IMR-90 (cell line): ENCODE measurements around the gene CREB3L1. TPM values are rescaled to one million over a fixed set of nuclear protein-coding genes. Genes with fewer than 3 reads are reported as not detected.
A peak's percentile ranks its signal among the peaks of the same experiment; 100 is the strongest.

Source experiments
- ATAC-seq: fragments of 200-7000 bp; cut with Tn5 transposase; 2 replicates; pipeline ENCODE4 v1.9.1; 2020; ENCODE audit warnings: low read depth, mild to moderate bottlenecking, moderate library complexity
- BruUV-seq: library from RNA; stranded (reverse); fragments of 400-500 nt; replicated peaks from 2 replicates; lab custom pipeline; 2021; lab: Mats Ljungman, UMichigan
- CTCF ChIA-PET: fragments of 300-600 bp; formaldehyde crosslinking; extraction: SDS; loops from one replicate; lab custom pipeline; 2021; ENCODE audit warnings: antibody characterized with exemption; lab: Yijun Ruan, JAX
- POLR2A ChIA-PET: fragments of 300-600 bp; sonication (Branson Sonifier 250); formaldehyde crosslinking; loops from one replicate; lab custom pipeline; 2022; ENCODE audit warnings: antibody characterized with exemption; ENCODE audit not compliant: unreplicated experiment; lab: Charles Lee
- DNase-seq: peaks from one replicate; pipeline ENCODE4 v3.0.0; 2013
- H2AFZ ChIP-seq: replicated peaks from 2 replicates; pipeline ENCODE3; 2013; ENCODE audit warnings: low read length, mild to moderate bottlenecking; ENCODE audit not compliant: poor library complexity
- H2AK5ac ChIP-seq: 2 replicates; pipeline ENCODE4 v1.6.1; 2013; ENCODE audit warnings: low read depth, low read length, inconsistent platforms
- H2AK9ac ChIP-seq: replicated peaks from 2 replicates; pipeline ENCODE3; 2013; ENCODE audit warnings: mild to moderate bottlenecking, low read depth, low read length, moderate library complexity; ENCODE audit not compliant: poor library complexity
- H2BK120ac ChIP-seq: 2 replicates; pipeline ENCODE4 v1.6.1; 2013; ENCODE audit warnings: low read depth, low read length, inconsistent platforms
- H2BK15ac ChIP-seq: 3 replicates; pipeline ENCODE4 v1.6.1; 2013; ENCODE audit warnings: low read depth, low read length, inconsistent platforms
- H2BK20ac ChIP-seq: 2 replicates; pipeline ENCODE4 v1.6.1; 2013; ENCODE audit warnings: low read depth, mild to moderate bottlenecking, inconsistent platforms, low read length, moderate library complexity
- H2BK5ac ChIP-seq: 2 replicates; pipeline ENCODE4 v1.6.1; 2013; ENCODE audit warnings: mild to moderate bottlenecking, low read depth, low read length, inconsistent platforms; ENCODE audit not compliant: poor library complexity, severe bottlenecking
- H3K14ac ChIP-seq: replicated peaks from 2 replicates; pipeline ENCODE4 v1.6.1; 2013; ENCODE audit warnings: low read depth, low read length, inconsistent platforms
- H3K18ac ChIP-seq: 2 replicates; pipeline ENCODE4 v1.6.1; 2013; ENCODE audit warnings: low read depth, low read length, control low read depth
- H3K23ac ChIP-seq: 2 replicates; pipeline ENCODE4 v1.6.1; 2013; ENCODE audit warnings: low read depth, low read length, inconsistent platforms
- H3K27ac ChIP-seq: 2 replicates; pipeline ENCODE4 v1.5.1; 2013; ENCODE audit warnings: mild to moderate bottlenecking, control low read depth, low read length; ENCODE audit not compliant: insufficient read depth
- H3K27me3 ChIP-seq: 2 replicates; pipeline ENCODE4 v1.6.1; 2013; ENCODE audit warnings: low read length; ENCODE audit not compliant: control insufficient read depth, insufficient read depth
- H3K36me3 ChIP-seq: 2 replicates; pipeline ENCODE4 v1.6.1; 2013; ENCODE audit warnings: low read length, mixed read lengths; ENCODE audit not compliant: control insufficient read depth, insufficient read depth
- H3K4ac ChIP-seq: 2 replicates; pipeline ENCODE4 v1.6.1; 2013; ENCODE audit warnings: low read depth, low read length, inconsistent platforms
- H3K4me1 ChIP-seq: 2 replicates; pipeline ENCODE4 v1.6.1; 2013; ENCODE audit warnings: low read length, mixed read lengths; ENCODE audit not compliant: control insufficient read depth, insufficient read depth
- H3K4me2 ChIP-seq: 2 replicates; pipeline ENCODE4 v1.6.1; 2013; ENCODE audit warnings: low read depth, mild to moderate bottlenecking, control low read depth, low read length, moderate library complexity
- H3K4me3 ChIP-seq: 2 replicates; pipeline ENCODE4 v1.5.1; 2013; ENCODE audit warnings: low read depth, mild to moderate bottlenecking, control low read depth, low read length, moderate library complexity; ENCODE audit not compliant: insufficient read depth
- H3K56ac ChIP-seq: 2 replicates; pipeline ENCODE4 v1.6.1; 2013; ENCODE audit warnings: low read length, inconsistent platforms; ENCODE audit not compliant: insufficient read depth; ENCODE audit errors: extremely low read depth
- H3K79me1 ChIP-seq, 2 experiments: 2 replicates each; pipeline ENCODE4 v1.6.1; 2013; ENCODE audit warnings: low read length in 2 of 2, inconsistent platforms in 1 of 2, low read depth in 1 of 2
- H3K9ac ChIP-seq: 2 replicates; pipeline ENCODE4 v1.6.1; 2013; ENCODE audit warnings: low read depth, low read length, control low read depth
- H3K9me1 ChIP-seq: 2 replicates; pipeline ENCODE4 v1.6.1; 2013; ENCODE audit warnings: low read length, inconsistent platforms; ENCODE audit not compliant: insufficient read depth
- H3K9me3 ChIP-seq: 2 replicates; pipeline ENCODE4 v1.6.1; 2013; ENCODE audit warnings: low read length; ENCODE audit not compliant: control insufficient read depth, insufficient read depth
- H4K20me1 ChIP-seq: 2 replicates; pipeline ENCODE4 v1.6.1; 2013; ENCODE audit warnings: low read length, inconsistent platforms; ENCODE audit not compliant: insufficient read depth
- H4K5ac ChIP-seq: 2 replicates; pipeline ENCODE4 v1.6.1; 2013; ENCODE audit warnings: mild to moderate bottlenecking, low read depth, low read length, control low read depth
- H4K8ac ChIP-seq, 2 experiments: 2 replicates each; pipeline ENCODE4 v1.6.1; 2013; ENCODE audit warnings: low read depth in 2 of 2, low read length in 2 of 2, control low read depth in 1 of 2, inconsistent platforms in 1 of 2
- H4K91ac ChIP-seq: 2 replicates; pipeline ENCODE4 v1.6.1; 2013; ENCODE audit warnings: low read depth, low read length, inconsistent platforms; ENCODE audit not compliant: insufficient read depth
- BHLHE40 ChIP-seq: fragments of 150-350 bp; IDR thresholded peaks from 2 replicates; pipeline ENCODE4 v1.6.1; 2016; ENCODE audit warnings: mild to moderate bottlenecking, low read depth, low read length
- CEBPB ChIP-seq: IDR thresholded peaks from 2 replicates; pipeline ENCODE4 v1.6.1; 2012; ENCODE audit warnings: low read depth, low read length, improper control_type of control experiment
- CHD1 ChIP-seq: IDR thresholded peaks from 2 replicates; pipeline ENCODE4 v1.6.1; 2012; ENCODE audit warnings: low read depth, low read length, improper control_type of control experiment
- CTCF ChIP-seq: conservative IDR thresholded peaks from 2 replicates; pipeline ENCODE4 v1.5.1; 2012; ENCODE audit warnings: mild to moderate bottlenecking, low read depth, low read length, improper control_type of control experiment
- ELK1 ChIP-seq: fragments of 150-350 bp; IDR thresholded peaks from 2 replicates; pipeline ENCODE4 v1.6.1; 2016; ENCODE audit warnings: low read depth, mild to moderate bottlenecking, low read length, moderate library complexity, borderline replicate concordance
- FOS ChIP-seq: fragments of 150-350 bp; IDR thresholded peaks from 2 replicates; pipeline ENCODE4 v1.6.1; 2016; ENCODE audit warnings: low read depth, low read length
- MAFK ChIP-seq: IDR thresholded peaks from 2 replicates; pipeline ENCODE4 v1.6.1; 2012; ENCODE audit warnings: low read depth, low read length, improper control_type of control experiment
- MAZ ChIP-seq: IDR thresholded peaks from 2 replicates; pipeline ENCODE4 v1.6.1; 2012; ENCODE audit warnings: low read depth, mild to moderate bottlenecking, low read length, improper control_type of control experiment, moderate library complexity, borderline replicate concordance
- MXI1 ChIP-seq: IDR thresholded peaks from 2 replicates; pipeline ENCODE4 v1.6.1; 2012; ENCODE audit warnings: low read depth, mild to moderate bottlenecking, low read length, moderate library complexity, borderline replicate concordance
- NFE2L2 ChIP-seq: fragments of 150-350 bp; IDR thresholded peaks from 2 replicates; pipeline ENCODE4 v1.6.1; 2016; ENCODE audit warnings: low read depth, mild to moderate bottlenecking, low read length
- POLR2A ChIP-seq: IDR thresholded peaks from 2 replicates; pipeline ENCODE4 v1.6.1; 2012; ENCODE audit warnings: mild to moderate bottlenecking, low read depth, low read length
- RAD21 ChIP-seq: IDR thresholded peaks from 2 replicates; pipeline ENCODE4 v1.6.1; 2012; ENCODE audit warnings: low read length, improper control_type of control experiment
- RCOR1 ChIP-seq: IDR thresholded peaks from 2 replicates; pipeline ENCODE4 v1.6.1; 2012; ENCODE audit warnings: mild to moderate bottlenecking, low read length, improper control_type of control experiment; ENCODE audit not compliant: insufficient replicate concordance
- RFX5 ChIP-seq: IDR thresholded peaks from 2 replicates; pipeline ENCODE4 v1.8.0; 2012; ENCODE audit warnings: low read depth, mild to moderate bottlenecking, low read length, moderate library complexity
- SMC3 ChIP-seq: fragments of 150-350 bp; IDR thresholded peaks from 2 replicates; pipeline ENCODE4 v1.6.1; 2016; ENCODE audit warnings: low read depth, mild to moderate bottlenecking, antibody characterized with exemption, low read length, moderate library complexity
- USF2 ChIP-seq: fragments of 150-350 bp; IDR thresholded peaks from 2 replicates; pipeline ENCODE4 v1.6.1; 2017; ENCODE audit warnings: mild to moderate bottlenecking, antibody characterized with exemption, low read length, low read depth
- WGBS, 2 experiments: methylation state at CpG; one replicate each; pipeline versions ENCODE4 v1.1.5 to v1.1.7; 2013; ENCODE audit warnings: missing lambda C conversion rate in 2 of 2; ENCODE audit not compliant: insufficient read length in 1 of 2; ENCODE audit errors: extremely low coverage in 2 of 2; 5-methylcytosine and 5-hydroxymethylcytosine counted together
- dilution Hi-C: fragments of 300-500 bp; cut with HindIII; formaldehyde crosslinking; loops from one replicate; pipeline ENCODE4 v1.14.3; 2018; ENCODE audit warnings: low sequenced_read_pairs; ENCODE audit not compliant: unreplicated experiment
- in situ Hi-C: fragments of 300-500 bp; cut with MboI; formaldehyde crosslinking; loops from 3 replicates; pipeline ENCODE4 v1.14.3; 2019; ENCODE audit warnings: low sequenced_read_pairs, inconsistent platforms, mixed read lengths
- intact Hi-C: fragments of 100-400 bp; cut with micrococcal nuclease; formaldehyde crosslinking; loops from 2 replicates; pipeline ENCODE4 v1.10.0; 2022
- polyA plus RNA-seq, 3 experiments: library from polyadenylated mRNA; depleted of rRNA; stranded (reverse); fragments of >200 nt; gene quantifications; 2 replicates each; pipeline ENCODE4 v1.2.3, GENCODE V29; 2012; ENCODE audit warnings: low replicate concordance in 1 of 3
- total RNA-seq: library from RNA; depleted of rRNA; stranded (reverse); fragments of >200 nt; gene quantifications from 2 replicates; pipeline ENCODE4 v1.2.3, GENCODE V29; 2012

Gene CREB3L1
- total and polyA plus RNA-seq, 2 of the 4 experiments (the other 2 are of a cell fraction): 8.1 to 82.3 TPM

- peaks cover 30 to 62% of the 10 kb centered on the region in 2 experiments for H3K79me1 ChIP-seq
- H3K9me3 ChIP-seq: no peaks in the 10 kb centered on the region
- in situ Hi-C loops: no loop called here
- 0 out of 2 replicates have a peak overlapping the region, but pooled peaks have one; percentile 31 for H3K23ac ChIP-seq
- ChIA-PET CTCF (interaction anchor here (0.7 kb wide), 1 partner anchor 12 kb away, joined by 3 read pairs; no protein-coding TSS in a partner anchor), POLR2A (no interaction called here)
- no peak overlapping the region for H4K8ac ChIP-seq
- no peak overlapping the region for H4K5ac ChIP-seq
- peaks cover 33% of the 10 kb centered on the region for H4K20me1 ChIP-seq
- H2AK9ac ChIP-seq: peak overlapping the region; percentile 74
- 90% methylated on average over 2 of the region's 9 CpGs; no CpG with 5 or more reads in 1 of the 2 experiments for WGBS, 2 experiments
- dilution Hi-C loops: no loop called here
- peaks cover 37% of the 10 kb centered on the region for H3K4me1 ChIP-seq
- TF ChIP-seq RCOR1 (no peak), RAD21 (no peak), MAFK (no peak), NFE2L2 (no peak), RFX5 (no peak), CHD1 (no peak), USF2 (no peak), SMC3 (no peak), CEBPB (no peak), CTCF (no peak), MAZ (no peak), POLR2A (no peak), BHLHE40 (no peak), FOS (no peak), MXI1 (no peak), ELK1 (no peak)
- no peak overlapping the region; the same call in 1 of the 2 replicates for H3K4ac ChIP-seq
- no peaks in the 10 kb centered on the region for H3K27me3 ChIP-seq
- peak overlapping the region; percentile 43 for H2AK5ac ChIP-seq
- BruUV-seq: no TSS peak
- H3K18ac ChIP-seq: no peak overlapping the region
- H3K56ac ChIP-seq: no peak overlapping the region
- no peak overlapping the region for H3K14ac ChIP-seq
- no peak overlapping the region for H2BK120ac ChIP-seq
- no peak overlapping the region for H3K9ac ChIP-seq
- H2BK20ac ChIP-seq: 0 out of 2 replicates have a peak overlapping the region, but pooled peaks have one; percentile 6
- DNase-seq (no peak), ATAC-seq (no peak)
- H3K36me3 ChIP-seq: peaks cover 4% of the 10 kb centered on the region; the same call in 1 of the 2 replicates
- H2BK15ac ChIP-seq: no peak overlapping the region
- H2AFZ ChIP-seq: no peak overlapping the region
- H3K4me3 ChIP-seq: no peak overlapping the region
- H3K27ac ChIP-seq: no peak overlapping the region
- intact Hi-C loops: no loop called here
- no peak overlapping the region for H3K4me2 ChIP-seq
- peaks cover 6% of the 10 kb centered on the region; the same call in 1 of the 2 replicates for H3K9me1 ChIP-seq
- no peak overlapping the region for H2BK5ac ChIP-seq
- no peak overlapping the region for H4K91ac ChIP-seq
Observed at GRCh38 chr11:46364056-46364455, 86.6 kb downstream of the CREB3L1 start.
